Measurements from ENCODE around the gene ARAP1.
A peak's percentile ranks its signal among the peaks of the same experiment; 100 is the strongest.

DNA sequence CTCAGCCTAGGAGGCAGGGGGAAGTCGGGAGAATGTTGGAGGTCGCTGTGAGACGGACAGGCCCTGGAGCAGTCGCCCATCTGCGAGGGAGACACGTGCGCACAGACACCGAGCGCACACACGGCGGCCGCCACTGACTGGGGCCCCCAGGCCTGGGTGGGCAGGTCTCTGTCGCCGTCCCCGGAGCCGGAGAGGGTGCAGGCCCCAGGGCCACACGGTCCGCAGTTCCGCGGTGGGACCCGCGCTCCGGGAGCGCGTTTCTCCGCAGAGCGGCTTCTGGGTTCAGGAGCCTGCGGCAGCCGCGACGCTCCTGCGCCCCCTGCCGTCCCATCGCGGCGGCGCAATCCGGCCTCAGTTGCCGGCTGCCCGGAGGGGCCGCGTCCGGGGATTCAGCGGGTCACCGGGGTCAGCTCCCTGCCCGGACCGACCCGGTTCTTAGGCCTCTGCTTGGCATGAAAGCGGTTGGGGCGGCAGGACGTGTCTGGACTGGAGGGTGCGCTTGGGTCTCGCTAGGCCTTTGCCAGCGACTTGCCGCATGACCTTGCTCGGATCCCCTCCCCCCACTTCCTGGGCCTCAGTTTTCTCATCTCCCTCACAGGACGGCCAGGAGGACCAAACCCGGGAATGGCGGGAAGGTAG is 109.2 kb downstream of the ARAP1 start:
- TF ChIP-seq, protein P1, sequence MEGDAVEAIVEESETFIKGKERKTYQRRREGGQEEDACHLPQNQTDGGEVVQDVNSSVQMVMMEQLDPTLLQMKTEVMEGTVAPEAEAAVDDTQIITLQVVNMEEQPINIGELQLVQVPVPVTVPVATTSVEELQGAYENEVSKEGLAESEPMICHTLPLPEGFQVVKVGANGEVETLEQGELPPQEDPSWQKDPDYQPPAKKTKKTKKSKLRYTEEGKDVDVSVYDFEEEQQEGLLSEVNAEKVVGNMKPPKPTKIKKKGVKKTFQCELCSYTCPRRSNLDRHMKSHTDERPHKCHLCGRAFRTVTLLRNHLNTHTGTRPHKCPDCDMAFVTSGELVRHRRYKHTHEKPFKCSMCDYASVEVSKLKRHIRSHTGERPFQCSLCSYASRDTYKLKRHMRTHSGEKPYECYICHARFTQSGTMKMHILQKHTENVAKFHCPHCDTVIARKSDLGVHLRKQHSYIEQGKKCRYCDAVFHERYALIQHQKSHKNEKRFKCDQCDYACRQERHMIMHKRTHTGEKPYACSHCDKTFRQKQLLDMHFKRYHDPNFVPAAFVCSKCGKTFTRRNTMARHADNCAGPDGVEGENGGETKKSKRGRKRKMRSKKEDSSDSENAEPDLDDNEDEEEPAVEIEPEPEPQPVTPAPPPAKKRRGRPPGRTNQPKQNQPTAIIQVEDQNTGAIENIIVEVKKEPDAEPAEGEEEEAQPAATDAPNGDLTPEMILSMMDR (IDR thresholded peaks at IDR 0.05): peak; percentile 55 to 96 (median 88)
- TF ChIP-seq POLR2A (IDR thresholded peaks at IDR 0.05): no peak
